A673 (cell line): Measurements from ENCODE around the gene INPP4A. TPM values are rescaled to one million over a fixed set of nuclear protein-coding genes. Genes with fewer than 3 reads are reported as not detected.

Source experiments
- BruUV-seq: library from RNA; stranded (reverse); fragments of 400-500 nt; replicated peaks from 2 replicates; lab custom pipeline; 2021; lab: Mats Ljungman, UMichigan
- CTCF ChIA-PET: fragments of 300-600 bp; sonication (Branson Sonifier 250); formaldehyde crosslinking; loops from one replicate; lab custom pipeline; 2022; ENCODE audit warnings: antibody characterized with exemption; lab: Charles Lee
- POLR2A ChIA-PET: fragments of 300-600 bp; sonication (Branson Sonifier 250); formaldehyde crosslinking; loops from one replicate; lab custom pipeline; 2022; ENCODE audit warnings: antibody characterized with exemption; ENCODE audit not compliant: low non-redundant PET; lab: Charles Lee
- DNase-seq: peaks from one replicate; pipeline ENCODE4 v3.0.0-alpha.2; 2015; ENCODE audit warnings: low spot score
- H3K27ac ChIP-seq: fragments of 200-600 bp; sonication (generic); 2 replicates; pipeline ENCODE4 v1.5.1; 2016; ENCODE audit warnings: mixed run types, low read depth, mild to moderate bottlenecking, mixed read lengths, antibody characterized with exemption, low read length; ENCODE audit not compliant: poor library complexity, severe bottlenecking
- H3K27me3 ChIP-seq: fragments of 200-600 bp; sonication (generic); replicated peaks from 2 replicates; pipeline ENCODE4 v1.6.1; 2017; ENCODE audit warnings: mixed run types, low read depth, mild to moderate bottlenecking, mixed read lengths, antibody characterized with exemption, low read length; ENCODE audit not compliant: insufficient read depth, poor library complexity
- H3K36me3 ChIP-seq: fragments of 200-600 bp; sonication (generic); 2 replicates; pipeline ENCODE4 v1.6.1; 2016; ENCODE audit warnings: mixed run types, mild to moderate bottlenecking, mixed read lengths, antibody characterized with exemption, low read length; ENCODE audit not compliant: insufficient read depth, poor library complexity, severe bottlenecking
- H3K4me1 ChIP-seq: fragments of 200-600 bp; sonication (generic); 2 replicates; pipeline ENCODE4 v1.6.1; 2017; ENCODE audit warnings: mixed run types, mild to moderate bottlenecking, mixed read lengths, antibody characterized with exemption, low read length; ENCODE audit not compliant: insufficient read depth, poor library complexity, severe bottlenecking
- H3K4me3 ChIP-seq: fragments of 200-600 bp; sonication (generic); 2 replicates; pipeline ENCODE4 v1.5.1; 2016; ENCODE audit warnings: low read depth, mixed run types, mild to moderate bottlenecking, mixed read lengths, low read length; ENCODE audit not compliant: poor library complexity, severe bottlenecking
- H3K9me3 ChIP-seq: fragments of 200-600 bp; sonication (generic); 2 replicates; pipeline ENCODE4 v1.6.1; 2016; ENCODE audit warnings: mixed run types, low read depth, mild to moderate bottlenecking, mixed read lengths, antibody characterized with exemption, low read length; ENCODE audit not compliant: poor library complexity, severe bottlenecking
- EZH2 ChIP-seq: fragments of 200-600 bp; sonication (generic); IDR thresholded peaks from 2 replicates; pipeline ENCODE4 v1.6.1; 2017; ENCODE audit warnings: borderline replicate concordance, low read depth, mild to moderate bottlenecking, mixed read lengths, antibody characterized with exemption, low read length; ENCODE audit not compliant: poor library complexity, severe bottlenecking
- intact Hi-C: fragments of 100-400 bp; cut with micrococcal nuclease; formaldehyde crosslinking; loops from one replicate; pipeline ENCODE4 v1.10.0; 2022; ENCODE audit not compliant: unreplicated experiment
- total RNA-seq: library from RNA; stranded (reverse); gene quantifications from 2 replicates; pipeline ENCODE4 v1.2.3, GENCODE V29; 2021
- TF ChIP-seq, protein P1 (sequence below): fragments of 300-800, 200-600 bp; sonication (generic); conservative IDR thresholded peaks from 2 replicates; pipeline ENCODE4 v1.5.1; 2017; ENCODE audit warnings: low read depth, mild to moderate bottlenecking, antibody characterized with exemption, low read length, moderate library complexity, mixed read lengths

The INPP4A gene
- total RNA-seq, 1 experiment from 2014 or later: 33.5 TPM

- no peak overlapping the region for H3K27ac ChIP-seq
- no peaks in the 10 kb centered on the region for H3K4me1 ChIP-seq
- no peak overlapping the region for H3K4me3 ChIP-seq
- CTCF ChIA-PET: no interaction called here
- peaks cover 24% of the 10 kb centered on the region for H3K36me3 ChIP-seq
- H3K27me3 ChIP-seq: no peaks in the 10 kb centered on the region
- no TSS peak for BruUV-seq
- no peaks in the 10 kb centered on the region for H3K9me3 ChIP-seq
- TF ChIP-seq EZH2: no peak
- TF ChIP-seq, protein P1, sequence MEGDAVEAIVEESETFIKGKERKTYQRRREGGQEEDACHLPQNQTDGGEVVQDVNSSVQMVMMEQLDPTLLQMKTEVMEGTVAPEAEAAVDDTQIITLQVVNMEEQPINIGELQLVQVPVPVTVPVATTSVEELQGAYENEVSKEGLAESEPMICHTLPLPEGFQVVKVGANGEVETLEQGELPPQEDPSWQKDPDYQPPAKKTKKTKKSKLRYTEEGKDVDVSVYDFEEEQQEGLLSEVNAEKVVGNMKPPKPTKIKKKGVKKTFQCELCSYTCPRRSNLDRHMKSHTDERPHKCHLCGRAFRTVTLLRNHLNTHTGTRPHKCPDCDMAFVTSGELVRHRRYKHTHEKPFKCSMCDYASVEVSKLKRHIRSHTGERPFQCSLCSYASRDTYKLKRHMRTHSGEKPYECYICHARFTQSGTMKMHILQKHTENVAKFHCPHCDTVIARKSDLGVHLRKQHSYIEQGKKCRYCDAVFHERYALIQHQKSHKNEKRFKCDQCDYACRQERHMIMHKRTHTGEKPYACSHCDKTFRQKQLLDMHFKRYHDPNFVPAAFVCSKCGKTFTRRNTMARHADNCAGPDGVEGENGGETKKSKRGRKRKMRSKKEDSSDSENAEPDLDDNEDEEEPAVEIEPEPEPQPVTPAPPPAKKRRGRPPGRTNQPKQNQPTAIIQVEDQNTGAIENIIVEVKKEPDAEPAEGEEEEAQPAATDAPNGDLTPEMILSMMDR: no peak
- POLR2A ChIA-PET: no interaction called here
- DNase-seq: no peak
- intact Hi-C loops: no loop called here
Observed at GRCh38 chr2:98569915-98570314, 125.3 kb downstream of the INPP4A start.

GRCh38 chr2:98570356-98570755 lies 125.7 kb downstream of the INPP4A start:
- peaks cover 20% of the 10 kb centered on the region for H3K36me3 ChIP-seq
- H3K9me3 ChIP-seq: no peaks in the 10 kb centered on the region
- no peak for DNase-seq
- BruUV-seq: no TSS peak
- intact Hi-C loops: no loop called here
- H3K27me3 ChIP-seq: no peaks in the 10 kb centered on the region
- TF ChIP-seq, protein P1: no peak
- CTCF ChIA-PET: no interaction called here
- POLR2A ChIA-PET: no interaction called here
- no peak overlapping the region for H3K4me3 ChIP-seq
- H3K4me1 ChIP-seq: no peaks in the 10 kb centered on the region
- no peak overlapping the region for H3K27ac ChIP-seq

- Histone ChIP-seq H3K9me3 (no peaks in the 10 kb centered on the region), H3K27ac (no peak overlapping the region), H3K36me3 (peaks cover 13% of the 10 kb centered on the region), H3K27me3 (no peaks in the 10 kb centered on the region), H3K4me1 (no peaks in the 10 kb centered on the region), H3K4me3 (no peak overlapping the region)
- BruUV-seq: no TSS peak
- CTCF ChIA-PET: no interaction called here
- TF ChIP-seq EZH2: no peak
- TF ChIP-seq, protein P1: no peak
- intact Hi-C loops: no loop called here
- POLR2A ChIA-PET: no interaction called here
- DNase-seq: no peak
Observed at GRCh38 chr2:98571121-98571701, 126.6 kb downstream of the INPP4A start.
